Caco-2 (cell line): ENCODE results near the gene OR7G2. TPM values are rescaled to one million over a fixed set of nuclear protein-coding genes. Genes with fewer than 3 reads are reported as not detected.
"Not testable (repeated sequence)": the region's sequence is repeated elsewhere in the genome, so short reads cannot be mapped to it uniquely, and the experiment has no call there.

Experiments
- BruUV-seq: library from RNA; stranded (reverse); fragments of 400-500 nt; replicated peaks from 2 replicates; lab custom pipeline; 2021; lab: Mats Ljungman, UMichigan
- CTCF ChIA-PET: fragments of 300-600 bp; sonication (Branson Sonifier 250); formaldehyde crosslinking; loops from one replicate; lab custom pipeline; 2022; ENCODE audit warnings: antibody characterized with exemption; lab: Charles Lee
- POLR2A ChIA-PET: fragments of 300-600 bp; sonication (Branson Sonifier 250); formaldehyde crosslinking; loops from one replicate; lab custom pipeline; 2022; ENCODE audit warnings: antibody characterized with exemption; lab: Charles Lee
- DNase-seq, 2 experiments: peaks; one replicate each; pipeline versions ENCODE4 v3.0.0 to v3.0.0-alpha.2; 2020 to 2022
- H3K27me3 ChIP-seq: replicated peaks from 2 replicates; pipeline ENCODE4 v1.6.0; 2011; ENCODE audit warnings: low read length; ENCODE audit not compliant: control insufficient read depth, insufficient read depth
- H3K36me3 ChIP-seq: 2 replicates; pipeline ENCODE4 v1.5.1; 2011; ENCODE audit warnings: low read length; ENCODE audit not compliant: control insufficient read depth, insufficient read depth
- H3K4me1 ChIP-seq: fragments of 250-450 bp; sonication (Bioruptor Pico); 2 replicates; pipeline ENCODE4 v1.5.1; 2020; ENCODE audit warnings: mild to moderate bottlenecking
- H3K4me3 ChIP-seq: 2 replicates; pipeline ENCODE4 v1.5.1; 2011; ENCODE audit warnings: low read depth, mild to moderate bottlenecking, control low read depth, low read length
- H3K9me3 ChIP-seq: fragments of 250-450 bp; sonication (Bioruptor Pico); 2 replicates; pipeline ENCODE4 v1.5.1; 2020; ENCODE audit warnings: mild to moderate bottlenecking, moderate library complexity
- H3K27ac Mint-ChIP-seq: one replicate; pipeline ENCODE4 v1.8.0; 2022; ENCODE audit warnings: mixed read lengths; ENCODE audit not compliant: unreplicated experiment
- H3K27me3 Mint-ChIP-seq: one replicate; pipeline ENCODE4 v1.8.0; 2022; ENCODE audit warnings: mixed read lengths; ENCODE audit not compliant: insufficient read depth, unreplicated experiment
- H3K36me3 Mint-ChIP-seq: one replicate; pipeline ENCODE4 v1.8.0; 2022; ENCODE audit warnings: mild to moderate bottlenecking, mixed read lengths; ENCODE audit not compliant: insufficient read depth, unreplicated experiment
- H3K4me1 Mint-ChIP-seq: one replicate; pipeline ENCODE4 v1.8.0; 2022; ENCODE audit warnings: low read depth, mixed read lengths; ENCODE audit not compliant: unreplicated experiment
- H3K4me3 Mint-ChIP-seq: one replicate; pipeline ENCODE4 v1.8.0; 2022; ENCODE audit warnings: mild to moderate bottlenecking, moderate library complexity, mixed read lengths; ENCODE audit not compliant: unreplicated experiment
- H3K9me3 Mint-ChIP-seq: one replicate; pipeline ENCODE4 v1.8.0; 2022; ENCODE audit warnings: mixed read lengths; ENCODE audit not compliant: unreplicated experiment
- CTCF ChIP-seq, 2 experiments: fragments of 200-600 bp in 1 of 2; IDR thresholded peaks; 1 replicate in 1 of 2; 2 replicates in 1 of 2; pipeline versions ENCODE4 v1.5.1 to v1.8.0; 2011 to 2022; ENCODE audit warnings: antibody characterized with exemption in 1 of 2, control low read depth in 1 of 2, inconsistent platforms in 1 of 2, low read depth in 1 of 2, low read length in 1 of 2, mild to moderate bottlenecking in 1 of 2, moderate library complexity in 1 of 2; ENCODE audit not compliant: insufficient read depth in 1 of 2, severe bottlenecking in 1 of 2, unreplicated experiment in 1 of 2
- intact Hi-C: fragments of 100-400 bp; cut with micrococcal nuclease; formaldehyde crosslinking; loops from one replicate; pipeline ENCODE4 v1.10.0; 2022; ENCODE audit not compliant: unreplicated experiment
- total RNA-seq: library from RNA; stranded (reverse); gene quantifications from 2 replicates; pipeline ENCODE4 v1.2.3, GENCODE V29; 2022

OR7G2 gene
- total RNA-seq, 1 experiment from 2014 or later: not detected

- Histone ChIP-seq H3K9me3 (no peaks in the 10 kb centered on the region), H3K27me3 (no peaks in the 10 kb centered on the region), H3K4me1 (no peaks in the 10 kb centered on the region), H3K4me3 (no peak overlapping the region), H3K36me3 (no peaks in the 10 kb centered on the region)
- ChIA-PET CTCF (no interaction called here), POLR2A (no interaction called here)
- Mint-ChIP-seq H3K9me3 (peaks cover 25% of the 10 kb centered on the region), H3K36me3 (no peaks in the 10 kb centered on the region), H3K27ac (no peak overlapping the region), H3K4me3 (no peak overlapping the region), H3K27me3 (no peaks in the 10 kb centered on the region), H3K4me1 (no peaks in the 10 kb centered on the region)
- peak; percentile 2 to 43 for DNase-seq
- no TSS peak for BruUV-seq
- no peak for TF ChIP-seq CTCF (IDR thresholded peaks at IDR 0.05; ENCODE audit: insufficient read depth in 1 of 2, low read depth in 1 of 2, low read length in 1 of 2, severe bottlenecking in 1 of 2, unreplicated experiment in 1 of 2)
- intact Hi-C loops: no loop called here
These were observed 52.5 kb downstream of the OR7G2 start for GRCh38 chr19:9054765-9055164.

GRCh38 chr19:9054207-9054606, 53.1 kb downstream of the OR7G2 start:
- intact Hi-C loops: no loop called here
- no TSS peak for BruUV-seq
- POLR2A ChIA-PET: no interaction called here
- H3K4me1 ChIP-seq: no peaks in the 10 kb centered on the region
- Mint-ChIP-seq H3K4me1 (no peaks in the 10 kb centered on the region), H3K9me3 (peaks cover 25% of the 10 kb centered on the region), H3K27me3 (no peaks in the 10 kb centered on the region), H3K4me3 (no peak overlapping the region), H3K27ac (no peak overlapping the region), H3K36me3 (no peaks in the 10 kb centered on the region)
- H3K27me3 ChIP-seq: no peaks in the 10 kb centered on the region
- no peaks in the 10 kb centered on the region for H3K9me3 ChIP-seq
- no peak for TF ChIP-seq CTCF (IDR thresholded peaks at IDR 0.05; ENCODE audit: insufficient read depth in 1 of 2, low read depth in 1 of 2, low read length in 1 of 2, severe bottlenecking in 1 of 2, unreplicated experiment in 1 of 2)
- no peak for DNase-seq
- H3K36me3 ChIP-seq: no peaks in the 10 kb centered on the region
- CTCF ChIA-PET: no interaction called here
- H3K4me3 ChIP-seq: no peak overlapping the region

- H3K36me3 ChIP-seq, BruUV-seq, H3K27me3 Mint-ChIP-seq, H3K4me1 Mint-ChIP-seq, H3K27ac Mint-ChIP-seq, H3K4me3 Mint-ChIP-seq, H3K36me3 Mint-ChIP-seq, H3K27me3 ChIP-seq, H3K4me1 ChIP-seq, intact Hi-C loops, DNase-seq, H3K4me3 ChIP-seq, CTCF ChIA-PET, H3K9me3 ChIP-seq, POLR2A ChIA-PET: not testable (repeated sequence)
- peaks cover 25% of the 10 kb centered on the region for H3K9me3 Mint-ChIP-seq
These were observed 53.6 kb downstream of the OR7G2 start for GRCh38 chr19:9053674-9054073.

GRCh38 chr19:9052894-9053293, 54.4 kb downstream of the OR7G2 start:
- H3K27me3 ChIP-seq: no peaks in the 10 kb centered on the region
- no peak for TF ChIP-seq CTCF (IDR thresholded peaks at IDR 0.05; ENCODE audit: insufficient read depth in 1 of 2, low read depth in 1 of 2, low read length in 1 of 2, severe bottlenecking in 1 of 2, unreplicated experiment in 1 of 2)
- peaks cover 21% of the 10 kb centered on the region for H3K9me3 Mint-ChIP-seq
- intact Hi-C loops: no loop called here
- no peak for DNase-seq
- no peaks in the 10 kb centered on the region for H3K27me3 Mint-ChIP-seq
- CTCF ChIA-PET: no interaction called here
- H3K36me3 ChIP-seq: no peaks in the 10 kb centered on the region
- BruUV-seq: no TSS peak
- no peak overlapping the region for H3K4me3 ChIP-seq
- H3K4me1 ChIP-seq: no peaks in the 10 kb centered on the region
- POLR2A ChIA-PET: no interaction called here
- H3K4me1 Mint-ChIP-seq: no peaks in the 10 kb centered on the region
- no peak overlapping the region for H3K27ac Mint-ChIP-seq
- no peaks in the 10 kb centered on the region for H3K36me3 Mint-ChIP-seq
- H3K9me3 ChIP-seq: no peaks in the 10 kb centered on the region
- H3K4me3 Mint-ChIP-seq: no peak overlapping the region
